HG03342 (cell line): Measurements from ENCODE around the gene ZNF598.

Experiments used
- ATAC-seq: cut with Tn5 transposase; IDR thresholded peaks from one replicate; pipeline ENCODE4 v1.9.1; 2021; ENCODE audit warnings: mild to moderate bottlenecking, moderate library complexity; ENCODE audit not compliant: unreplicated experiment

The ZNF598 gene

GRCh38 chr16:2008009-2008526, 1.6 kb downstream of the ZNF598 start:
- no peak for ATAC-seq

DNA sequence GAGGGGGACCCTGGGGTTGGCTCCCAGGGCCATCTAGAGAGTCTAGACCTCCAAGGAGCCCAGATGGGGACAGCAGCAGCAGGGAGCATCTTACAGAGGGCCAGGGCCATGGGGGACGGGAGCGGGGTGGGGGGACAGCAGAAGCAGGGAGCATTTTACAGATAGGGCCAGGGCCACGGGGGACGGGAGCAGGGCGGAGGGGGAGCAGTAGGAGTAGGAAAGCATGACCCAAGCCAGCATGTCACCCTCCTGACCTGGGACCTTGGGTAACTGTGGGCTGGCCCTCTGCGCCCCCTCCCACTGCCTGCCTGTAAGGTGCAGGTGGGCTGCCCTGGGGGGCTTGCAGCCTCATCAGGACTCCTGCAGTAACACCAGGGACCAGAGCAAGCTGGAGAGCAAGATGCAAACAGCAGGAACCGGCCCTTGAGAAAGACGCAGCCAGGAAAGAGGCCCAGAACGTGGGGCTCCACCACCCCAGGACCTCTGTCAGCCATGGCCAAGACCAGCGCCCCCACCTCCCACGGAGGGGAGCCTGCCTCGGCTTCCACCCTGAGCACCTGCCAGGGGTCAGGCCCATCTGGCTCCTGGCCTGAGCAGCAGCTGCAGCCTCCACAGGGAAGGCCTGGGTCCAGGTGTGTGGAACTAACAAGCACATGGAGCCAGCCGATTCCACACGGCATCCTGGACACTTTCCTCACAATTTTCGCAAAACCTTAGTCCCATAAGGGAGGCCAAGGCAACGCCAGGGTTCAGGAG, 2.4 kb downstream of the ZNF598 start:
- ATAC-seq: no peak

DNA sequence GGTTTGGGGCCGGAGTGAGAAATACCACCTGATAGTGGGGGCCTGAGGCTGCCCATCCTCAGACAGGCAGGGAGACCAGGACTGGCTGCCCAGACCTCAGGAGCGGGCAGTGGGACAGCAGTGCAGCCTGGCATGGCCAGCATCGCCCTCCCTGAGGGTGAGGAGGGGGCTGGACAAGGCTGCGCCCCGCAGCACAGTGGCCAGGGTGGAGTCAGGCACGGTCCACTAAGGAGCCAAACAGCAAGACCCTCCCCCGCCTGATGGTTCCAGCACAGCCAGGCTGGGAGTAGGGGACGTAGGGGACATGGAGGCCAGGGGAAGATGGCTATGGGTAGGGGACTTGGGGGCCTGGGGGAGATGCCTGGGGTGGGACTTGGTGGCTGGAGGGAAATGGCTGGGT, 3.3 kb downstream of the ZNF598 start:
- ATAC-seq: no peak

- no peak for ATAC-seq
Observed at GRCh38 chr16:2005646-2006045, 4.0 kb downstream of the ZNF598 start.

GRCh38 chr16:2004795-2005517, 4.7 kb downstream of the ZNF598 start:
- ATAC-seq: no peak

DNA sequence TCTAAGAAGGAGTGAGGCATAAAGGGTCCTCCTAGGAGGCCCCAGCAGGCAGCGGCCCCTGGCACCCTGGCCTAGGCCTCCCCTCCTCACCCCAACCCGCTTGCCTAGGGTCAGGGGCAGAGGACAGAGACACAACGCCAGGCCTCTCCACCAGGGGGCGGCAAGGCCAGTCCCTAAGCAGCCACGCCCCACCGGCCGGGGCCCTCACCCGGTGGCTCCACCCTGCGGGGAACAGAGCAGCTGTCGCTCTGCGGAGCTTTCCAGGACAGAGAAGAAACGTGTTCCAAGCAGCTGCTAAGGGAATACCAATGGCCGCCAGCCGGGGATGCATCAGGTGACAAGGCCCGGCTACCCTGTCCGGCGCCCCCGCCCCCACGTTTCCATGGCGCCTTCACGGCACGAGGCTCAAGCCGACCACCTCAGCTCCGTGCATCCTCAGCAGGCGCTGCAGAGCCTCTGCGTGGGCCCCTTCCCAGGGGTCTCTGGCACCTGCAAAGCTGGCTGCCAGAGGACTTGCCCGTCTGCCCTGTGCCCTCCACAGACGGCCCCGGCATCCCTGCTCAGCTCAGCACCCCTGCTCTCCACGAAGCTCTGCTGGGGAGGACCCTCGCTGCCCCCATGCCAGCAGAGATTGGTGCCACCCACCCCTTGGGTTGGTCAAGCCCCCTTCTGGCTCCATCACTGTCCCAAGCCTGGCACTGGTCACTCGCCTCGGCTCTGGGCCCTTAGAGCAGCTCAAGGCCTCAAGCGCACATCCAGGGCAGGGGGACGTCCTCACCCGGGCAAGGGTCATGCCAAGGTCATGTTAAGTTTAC, 5.6 kb downstream of the ZNF598 start:
- ATAC-seq: peak; percentile 64

DNA sequence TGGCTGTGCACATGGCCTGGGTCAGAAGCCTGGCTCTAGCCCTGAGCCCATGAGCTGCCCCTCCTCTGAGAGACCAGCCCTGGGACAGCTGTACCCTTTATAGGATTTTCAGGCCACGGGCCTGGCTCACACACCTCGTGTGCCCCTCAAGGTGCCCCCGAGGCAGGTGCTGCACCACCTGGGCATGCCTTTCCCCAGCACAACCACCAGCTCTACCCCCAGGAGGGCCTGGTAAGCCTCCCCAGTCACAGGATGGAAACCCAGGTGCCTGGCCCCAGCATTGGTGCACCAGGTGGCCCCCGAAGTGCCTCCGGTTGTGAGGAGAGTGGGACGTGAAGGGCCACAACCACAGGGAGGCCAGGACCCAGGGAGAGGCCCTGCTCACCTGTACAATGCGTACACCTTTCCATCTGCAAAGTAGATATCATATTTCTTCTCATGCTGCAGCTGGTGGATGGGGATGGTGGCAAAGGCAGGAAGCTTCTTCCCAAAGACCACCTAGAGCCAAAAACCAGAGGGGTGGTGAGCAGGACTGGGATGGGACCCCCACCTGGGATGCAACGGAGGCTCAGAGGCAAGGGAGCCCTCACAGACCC, 6.3 kb downstream of the ZNF598 start:
- ATAC-seq: no peak

DNA sequence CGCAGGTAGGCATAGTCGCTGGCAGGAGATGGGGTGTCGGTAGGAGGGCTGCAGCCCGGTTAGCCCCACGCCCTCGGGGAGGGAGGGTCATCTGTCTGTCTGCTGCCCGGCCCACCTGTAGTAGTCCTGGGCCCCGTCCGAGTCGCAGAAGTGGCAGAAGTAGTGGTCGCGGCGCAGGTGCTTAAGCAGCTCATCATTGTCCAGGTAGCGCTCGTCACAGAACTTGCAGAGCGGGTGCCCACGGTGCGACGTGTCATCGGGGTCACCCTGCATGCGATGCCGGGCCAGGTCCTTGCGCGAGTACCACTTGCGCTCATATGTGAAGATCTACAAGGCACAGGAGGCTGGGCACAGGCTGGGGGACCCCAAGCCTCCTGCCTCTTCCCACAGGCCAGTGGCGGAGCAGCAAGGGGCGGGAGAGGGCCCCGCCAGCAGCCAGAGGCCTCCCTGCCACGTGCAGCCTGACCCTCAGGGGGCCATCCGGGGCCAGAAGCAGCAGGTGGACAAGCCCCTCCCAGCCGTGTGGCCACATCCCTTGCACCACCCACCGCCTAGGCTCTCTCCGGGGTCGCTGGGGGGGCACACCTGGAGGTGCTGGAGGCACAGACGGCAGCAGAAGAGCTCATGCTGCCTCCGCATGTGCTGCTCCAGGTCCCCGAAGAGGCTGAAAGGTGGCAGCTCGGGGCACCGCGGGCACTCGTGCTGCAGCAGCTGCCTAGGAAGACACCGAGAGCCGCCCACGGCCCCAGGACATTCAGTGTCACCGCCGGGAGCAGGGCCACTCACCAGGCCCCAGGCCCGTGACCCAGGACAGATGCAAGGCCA, 7.0 kb downstream of the ZNF598 start:
- no peak for ATAC-seq

GRCh38 chr16:2001456-2002355, 7.9 kb downstream of the ZNF598 start:
- ATAC-seq: no peak

- no peak for ATAC-seq
Observed at GRCh38 chr16:2001035-2001434, 8.6 kb downstream of the ZNF598 start.

- ATAC-seq: no peak
Observed at GRCh38 chr16:1999866-2000514, 9.6 kb downstream of the ZNF598 start.

- no peak for ATAC-seq
Observed at GRCh38 chr16:1998852-1999801, 10.5 kb downstream of the ZNF598 start.

DNA sequence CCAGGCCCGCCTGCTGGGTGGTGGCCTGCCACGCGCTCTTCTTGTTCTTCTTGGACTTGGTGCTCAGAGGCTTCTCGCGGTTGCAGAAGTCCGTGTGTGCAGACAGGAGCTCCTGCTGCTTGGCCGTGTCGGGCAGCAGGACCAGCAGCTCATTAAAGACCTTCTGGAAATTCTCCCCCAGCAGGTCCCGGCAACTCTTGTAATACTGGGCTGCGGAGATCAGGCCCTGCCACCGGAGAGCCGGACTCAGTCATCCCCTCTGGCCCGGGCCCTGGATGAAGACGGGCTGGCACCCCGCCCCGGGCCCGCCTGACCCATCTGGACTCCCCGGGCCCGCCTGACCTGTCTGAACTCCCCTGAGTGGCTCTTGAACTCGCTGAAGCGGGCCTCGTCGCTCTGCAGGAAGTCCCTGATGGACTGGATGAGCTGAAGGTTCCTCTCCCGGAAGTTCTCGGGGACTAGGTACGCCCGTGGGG, 11.2 kb downstream of the ZNF598 start:
- ATAC-seq: no peak

- no peak for ATAC-seq
Observed at GRCh38 chr16:1997494-1998359, 11.9 kb downstream of the ZNF598 start.

- ATAC-seq: no peak
Observed at GRCh38 chr16:1993731-1994131, 15.9 kb downstream of the ZNF598 start.

DNA sequence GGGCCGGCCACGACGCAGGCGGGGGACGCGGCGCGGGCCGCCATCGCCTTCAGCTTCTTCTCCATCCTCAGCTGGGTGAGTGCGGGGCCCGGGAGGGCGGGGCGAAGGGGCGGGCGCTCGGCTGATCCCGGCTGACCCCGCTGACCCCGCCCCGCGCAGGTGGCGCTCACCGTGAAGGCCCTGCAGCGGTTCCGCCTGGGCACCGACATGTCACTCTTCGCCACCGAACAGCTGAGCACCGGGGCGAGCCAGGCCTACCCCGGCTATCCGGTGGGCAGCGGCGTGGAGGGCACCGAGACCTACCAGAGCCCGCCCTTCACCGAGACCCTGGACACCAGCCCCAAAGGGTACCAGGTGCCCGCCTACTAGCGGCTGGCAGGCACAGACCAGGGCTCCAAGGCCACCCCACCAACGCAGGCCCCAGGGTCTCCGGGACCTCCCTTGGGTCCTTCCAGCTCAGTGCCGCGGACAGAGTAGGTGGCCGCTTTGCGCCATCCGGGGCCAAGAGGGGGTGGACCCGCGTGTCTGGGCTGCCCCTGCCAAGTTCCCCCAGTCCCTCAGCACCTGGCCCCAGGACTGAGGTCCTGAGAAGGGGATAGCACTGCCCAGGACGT, 16.8 kb downstream of the ZNF598 start:
- ATAC-seq: no peak
